Measurements from ENCODE around the gene GGCX. TPM values are rescaled to one million over a fixed set of nuclear protein-coding genes. Genes with fewer than 3 reads are reported as not detected.

The GGCX gene
- total and polyA plus RNA-seq, 2 of the 4 experiments (the other 2 are of a cell fraction), result 35.0 to 39.4 TPM

Small RNA genes within 50 kb of the gene (microRNA-seq; reads per million reads assigned to microRNA genes)
- gene RN7SL126P (ENCODE audit: insufficient read depth, insufficient read length), result not detected

Small RNA genes within 50 kb of the gene (small RNA-seq; reads per million reads assigned to genes)
- 0 to 0.15 (median 0.08) reads per million in 5 experiments for gene RN7SL126P

Other genes starting within 250 kb of the GGCX start
- 57.7 and 61.7 TPM in 2 replicates for gene TGOLN2, start 233.5 kb downstream of the GGCX start, total RNA-seq (2012; rRNA removed)
- 92.3 and 94.2 TPM in 2 replicates for gene TGOLN2, start 233.5 kb downstream of the GGCX start, polyA plus RNA-seq (2012; rRNA removed)
- gene RETSAT, start 207.0 kb downstream of the GGCX start, total RNA-seq (2012; rRNA removed), result 25.0 and 32.3 TPM in 2 replicates
- 22.8 and 25.6 TPM in 2 replicates for gene RETSAT, start 207.0 kb downstream of the GGCX start, polyA plus RNA-seq (2012; rRNA removed)
- 10.8 and 13.1 TPM in 2 replicates for gene ELMOD3, start 206.7 kb downstream of the GGCX start, total RNA-seq (2012; rRNA removed)
- gene ELMOD3, start 206.7 kb downstream of the GGCX start, polyA plus RNA-seq (2012; rRNA removed), result 19.2 and 20.7 TPM in 2 replicates
- gene CAPG, start 151.1 kb downstream of the GGCX start, total RNA-seq (2012; rRNA removed), result 53.3 and 79.9 TPM in 2 replicates
- gene CAPG, start 151.1 kb downstream of the GGCX start, polyA plus RNA-seq (2012; rRNA removed), result 98.3 and 122 TPM in 2 replicates
- gene SH2D6, start 142.8 kb downstream of the GGCX start, total RNA-seq (2012; rRNA removed), result 0.36 TPM in 1 of 2 replicates, not detected in the other
- gene SH2D6, start 142.8 kb downstream of the GGCX start, polyA plus RNA-seq (2012; rRNA removed), result 0.32 and 0.37 TPM in 2 replicates
- 94.1 and 98.9 TPM in 2 replicates for gene MAT2A, start 22.3 kb downstream of the GGCX start, total RNA-seq (2012; rRNA removed)
- 158 and 223 TPM in 2 replicates for gene MAT2A, start 22.3 kb downstream of the GGCX start, polyA plus RNA-seq (2012; rRNA removed)
- 0.83 and 0.90 TPM in 2 replicates for gene VAMP8, start 16.1 kb upstream of the GGCX start, total RNA-seq (2012; rRNA removed)
- 1.7 and 1.9 TPM in 2 replicates for gene VAMP8, start 16.1 kb upstream of the GGCX start, polyA plus RNA-seq (2012; rRNA removed)
- 13.8 and 27.8 TPM in 2 replicates for gene VAMP5, start 22.9 kb upstream of the GGCX start, total RNA-seq (2012; rRNA removed)
- 103 and 121 TPM in 2 replicates for gene VAMP5, start 22.9 kb upstream of the GGCX start, polyA plus RNA-seq (2012; rRNA removed)
- 326 and 498 TPM in 2 replicates for gene RNF181, start 34.3 kb upstream of the GGCX start, total RNA-seq (2012; rRNA removed)
- gene RNF181, start 34.3 kb upstream of the GGCX start, polyA plus RNA-seq (2012; rRNA removed), result 438 and 481 TPM in 2 replicates
- gene TMEM150A, start 41.2 kb upstream of the GGCX start, total RNA-seq (2012; rRNA removed), result 4.7 and 4.8 TPM in 2 replicates
- gene TMEM150A, start 41.2 kb upstream of the GGCX start, polyA plus RNA-seq (2012; rRNA removed), result 16.3 and 19.1 TPM in 2 replicates
- gene C2orf68, start 50.6 kb upstream of the GGCX start, total RNA-seq (2012; rRNA removed), result 5.8 and 6.8 TPM in 2 replicates
- gene C2orf68, start 50.6 kb upstream of the GGCX start, polyA plus RNA-seq (2012; rRNA removed), result 6.7 and 10.1 TPM in 2 replicates
- gene USP39, start 54.7 kb upstream of the GGCX start, total RNA-seq (2012; rRNA removed), result 48.0 and 71.7 TPM in 2 replicates
- 39.4 and 40.5 TPM in 2 replicates for gene USP39, start 54.7 kb upstream of the GGCX start, polyA plus RNA-seq (2012; rRNA removed)
- not detected in 2 replicates for gene SFTPB, start 106.7 kb upstream of the GGCX start, total RNA-seq (2012; rRNA removed)
- gene SFTPB, start 106.7 kb upstream of the GGCX start, polyA plus RNA-seq (2012; rRNA removed), result not detected in 2 replicates
- not detected in 2 replicates for gene GNLY, start 132.9 kb upstream of the GGCX start, total RNA-seq (2012; rRNA removed)
- gene GNLY, start 132.9 kb upstream of the GGCX start, polyA plus RNA-seq (2012; rRNA removed), result not detected in 2 replicates
- gene ATOH8, start 192.5 kb upstream of the GGCX start, total RNA-seq (2012; rRNA removed), result 7.8 and 7.9 TPM in 2 replicates
- gene ATOH8, start 192.5 kb upstream of the GGCX start, polyA plus RNA-seq (2012; rRNA removed), result 9.0 and 11.2 TPM in 2 replicates

Data from IMR-90 (cell line).